ENCODE data around the gene HDGFL2.
"Not testable (repeated sequence)": the region's sequence is repeated elsewhere in the genome, so short reads cannot be mapped to it uniquely, and the experiment has no call there.

Gene HDGFL2

DNA sequence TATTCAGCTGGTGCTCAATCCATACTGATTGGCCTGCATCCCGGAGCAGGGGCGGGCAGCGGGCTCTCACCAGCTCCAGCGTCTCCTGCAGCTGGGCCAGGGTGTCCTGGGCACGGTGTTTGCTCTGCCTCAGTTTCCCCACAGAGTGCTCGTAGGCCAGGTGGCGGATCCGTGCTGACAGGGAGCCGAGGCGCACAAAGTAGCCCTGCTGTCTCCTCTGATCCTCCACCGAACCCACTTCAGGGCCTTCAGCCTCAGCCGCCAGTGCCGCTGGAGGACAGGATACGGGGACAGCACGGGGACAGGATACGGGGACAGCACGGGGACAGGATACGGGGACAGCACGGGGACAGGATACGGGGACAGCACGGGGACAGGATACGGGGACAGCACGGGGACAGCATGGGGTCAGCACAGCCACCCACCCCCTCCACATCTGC, 53.5 kb downstream of the HDGFL2 start:
- no peak overlapping the region for H3K27ac Mint-ChIP-seq
- TF ChIP-seq CTCF (IDR thresholded peaks at IDR 0.05; ENCODE audit: unreplicated experiment in 3 of 3): no peak

GRCh38 chr19:4527377-4527776, 55.3 kb downstream of the HDGFL2 start:
- H3K4me3 Mint-ChIP-seq; H3K9me3 Mint-ChIP-seq; H3K27me3 Mint-ChIP-seq (ENCODE audit: low read depth); H3K27ac Mint-ChIP-seq; H3K36me3 Mint-ChIP-seq (ENCODE audit: low read depth); H3K4me1 Mint-ChIP-seq: not testable (repeated sequence)

More for the DNA sequence above, 53.5 kb downstream of the HDGFL2 start:
- Mint-ChIP-seq H3K27me3 (ENCODE audit: low read depth) (peaks cover 8% of the 10 kb centered on the region), H3K9me3 (no peaks in the 10 kb centered on the region), H3K36me3 (ENCODE audit: low read depth) (no peaks in the 10 kb centered on the region), H3K4me1 (no peaks in the 10 kb centered on the region), H3K4me3 (no peak overlapping the region)

- peaks cover 15% of the 10 kb centered on the region for H3K27me3 Mint-ChIP-seq (ENCODE audit: low read depth)
- no peaks in the 10 kb centered on the region for H3K4me1 Mint-ChIP-seq
- no peak overlapping the region for H3K27ac Mint-ChIP-seq
- H3K36me3 Mint-ChIP-seq (ENCODE audit: low read depth): no peaks in the 10 kb centered on the region
- H3K9me3 Mint-ChIP-seq: no peaks in the 10 kb centered on the region
- no peak overlapping the region for H3K4me3 Mint-ChIP-seq
- TF ChIP-seq CTCF (IDR thresholded peaks at IDR 0.05; ENCODE audit: unreplicated experiment in 3 of 3): no peak
Measured at GRCh38 chr19:4528843-4529242, 56.7 kb downstream of the HDGFL2 start.

- H3K4me3 Mint-ChIP-seq: no peak overlapping the region
- H3K4me1 Mint-ChIP-seq: no peaks in the 10 kb centered on the region
- H3K36me3 Mint-ChIP-seq (ENCODE audit: low read depth): no peaks in the 10 kb centered on the region
- no peak for TF ChIP-seq CTCF (IDR thresholded peaks at IDR 0.05; ENCODE audit: unreplicated experiment in 3 of 3)
- peaks cover 13% of the 10 kb centered on the region for H3K27me3 Mint-ChIP-seq (ENCODE audit: low read depth)
- no peaks in the 10 kb centered on the region for H3K9me3 Mint-ChIP-seq
- H3K27ac Mint-ChIP-seq: no peak overlapping the region
Measured at GRCh38 chr19:4529924-4530522, 57.9 kb downstream of the HDGFL2 start.

GRCh38 chr19:4531562-4532165, 59.6 kb downstream of the HDGFL2 start:
- peaks cover 4% of the 10 kb centered on the region for H3K4me1 Mint-ChIP-seq
- no peaks in the 10 kb centered on the region for H3K9me3 Mint-ChIP-seq
- H3K36me3 Mint-ChIP-seq (ENCODE audit: low read depth): no peaks in the 10 kb centered on the region
- peaks cover 21% of the 10 kb centered on the region for H3K27me3 Mint-ChIP-seq (ENCODE audit: low read depth)
- TF ChIP-seq CTCF (IDR thresholded peaks at IDR 0.05; ENCODE audit: unreplicated experiment in 3 of 3): no peak
- no peak overlapping the region for H3K4me3 Mint-ChIP-seq
- no peak overlapping the region for H3K27ac Mint-ChIP-seq

DNA sequence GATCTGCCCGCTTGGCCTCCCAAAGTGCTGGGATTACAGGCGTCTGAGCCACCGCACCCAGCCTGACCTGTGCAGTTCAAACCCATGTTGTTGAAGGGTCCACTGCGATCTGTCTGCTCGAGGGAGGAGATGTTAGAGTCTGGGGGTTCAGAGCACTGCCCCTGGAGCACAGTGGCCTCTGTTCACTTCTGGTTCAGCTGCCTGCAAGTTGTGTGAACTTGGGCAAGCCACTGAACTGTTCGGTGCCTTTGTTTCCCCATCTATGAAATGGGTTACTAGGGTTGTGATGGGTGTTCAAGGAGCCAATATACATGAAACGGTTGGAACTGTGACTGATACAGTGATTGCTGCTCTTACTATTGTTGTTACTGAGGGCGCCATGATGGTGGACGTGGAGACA, 61.2 kb downstream of the HDGFL2 start:
- Mint-ChIP-seq H3K27ac (no peak overlapping the region), H3K9me3 (no peaks in the 10 kb centered on the region), H3K4me3 (peak overlapping the region in 1 of 3 experiments; percentile 22), H3K27me3 (ENCODE audit: low read depth) (peaks cover 21% of the 10 kb centered on the region), H3K4me1 (peaks cover 4% of the 10 kb centered on the region), H3K36me3 (ENCODE audit: low read depth) (no peaks in the 10 kb centered on the region)
- no peak for TF ChIP-seq CTCF (IDR thresholded peaks at IDR 0.05; ENCODE audit: unreplicated experiment in 3 of 3)
